Measurements from ENCODE around the gene ADAMTS13.
"Not testable (repeated sequence)": the region's sequence is repeated elsewhere in the genome, so short reads cannot be mapped to it uniquely, and the experiment has no call there.

The ADAMTS13 gene

DNA sequence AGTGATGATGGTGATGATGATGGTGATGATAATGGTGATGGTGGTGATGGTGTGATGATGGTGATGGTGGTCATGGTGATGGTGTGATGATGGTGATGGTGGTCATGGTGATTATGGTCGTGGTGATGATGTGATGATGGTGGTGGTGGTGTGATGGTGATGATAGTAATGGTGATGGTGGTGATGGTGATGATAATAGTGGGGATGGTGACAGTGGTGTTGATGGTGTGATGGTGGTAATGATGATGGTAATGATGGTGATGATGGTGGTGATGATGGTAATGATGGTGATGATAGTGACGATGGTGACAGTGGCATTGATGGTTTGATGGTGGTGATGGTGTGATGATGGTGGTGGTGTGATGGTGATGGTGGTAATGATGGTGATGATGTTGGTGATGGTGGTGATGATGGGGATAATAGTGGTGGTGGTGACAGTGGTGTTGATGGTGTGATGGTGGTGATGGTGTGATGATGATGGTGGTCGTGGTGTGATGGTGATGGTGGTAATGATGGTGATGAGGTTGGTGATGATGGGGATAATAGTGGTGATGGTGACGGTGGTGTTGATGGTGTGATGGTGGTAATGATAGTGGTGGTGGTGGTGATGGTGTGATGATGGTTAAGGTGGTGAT is 39.5 kb upstream of the ADAMTS13 start:
- Histone ChIP-seq H3K4me3 (ENCODE audit: low read length) (no peak overlapping the region), H3K9me3 (ENCODE audit: control insufficient read depth, low read length) (no peaks in the 10 kb centered on the region), H3K27me3 (replicated peaks; ENCODE audit: control insufficient read depth, insufficient read depth, low read length) (no peaks in the 10 kb centered on the region), H3K4me1 (ENCODE audit: control insufficient read depth, insufficient read depth, low read length) (peaks cover 14% of the 10 kb centered on the region), H3K9ac (ENCODE audit: low read length) (no peak overlapping the region), H3K36me3 (ENCODE audit: control insufficient read depth, insufficient read depth, low read length, severe bottlenecking) (no peaks in the 10 kb centered on the region)
- no peak for DNase-seq (ENCODE audit: low read depth)

GRCh38 chr9:133383438-133383837 is 38.7 kb upstream of the ADAMTS13 start:
- Histone ChIP-seq H3K9me3 (ENCODE audit: control insufficient read depth, low read length) (no peaks in the 10 kb centered on the region), H3K4me3 (ENCODE audit: low read length) (no peak overlapping the region), H3K4me1 (ENCODE audit: control insufficient read depth, insufficient read depth, low read length) (peaks cover 6% of the 10 kb centered on the region), H3K9ac (ENCODE audit: low read length) (no peak overlapping the region), H3K36me3 (ENCODE audit: control insufficient read depth, insufficient read depth, low read length, severe bottlenecking) (no peaks in the 10 kb centered on the region), H3K27me3 (replicated peaks; ENCODE audit: control insufficient read depth, insufficient read depth, low read length) (no peaks in the 10 kb centered on the region)
- no peak for DNase-seq (ENCODE audit: low read depth)

DNA sequence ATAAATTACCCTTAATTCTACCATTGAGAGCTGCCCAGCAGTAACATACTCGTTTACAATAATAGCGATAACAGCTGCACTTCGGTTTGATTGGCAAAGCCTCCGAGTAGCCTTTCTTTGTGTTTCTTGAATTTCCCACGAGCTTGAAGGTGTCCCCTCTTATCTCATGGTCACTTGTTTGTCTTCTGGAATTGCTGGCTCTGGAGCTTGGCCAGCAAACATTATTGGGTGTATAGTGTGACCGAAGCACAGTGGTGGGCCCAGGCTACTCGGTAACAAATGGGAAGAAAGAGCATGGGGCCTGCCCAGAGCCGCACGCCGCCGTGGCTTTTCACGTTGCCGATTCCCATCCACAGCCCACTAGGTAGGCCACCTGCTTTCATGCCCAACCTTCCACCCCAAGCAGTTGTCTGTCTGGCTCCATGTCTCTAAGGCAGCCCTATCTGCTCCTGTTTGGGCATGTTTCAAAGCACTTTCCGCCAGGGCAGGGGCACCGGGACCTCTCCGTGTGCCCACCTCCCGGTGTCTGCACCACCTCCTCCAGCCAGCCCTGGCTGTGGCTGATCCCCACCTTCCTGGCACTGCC is 37.3 kb upstream of the ADAMTS13 start:
- H3K4me1 ChIP-seq (ENCODE audit: control insufficient read depth, insufficient read depth, low read length): no peaks in the 10 kb centered on the region
- no peaks in the 10 kb centered on the region for H3K9me3 ChIP-seq (ENCODE audit: control insufficient read depth, low read length)
- no peak overlapping the region for H3K9ac ChIP-seq (ENCODE audit: low read length)
- H3K4me3 ChIP-seq (ENCODE audit: low read length): no peak overlapping the region
- H3K27me3 ChIP-seq (replicated peaks; ENCODE audit: control insufficient read depth, insufficient read depth, low read length): no peaks in the 10 kb centered on the region
- no peak for DNase-seq (ENCODE audit: low read depth)
- H3K36me3 ChIP-seq (ENCODE audit: control insufficient read depth, insufficient read depth, low read length, severe bottlenecking): no peaks in the 10 kb centered on the region

GRCh38 chr9:133385452-133385851 is 36.7 kb upstream of the ADAMTS13 start:
- DNase-seq (ENCODE audit: low read depth): no peak
- Histone ChIP-seq H3K27me3 (replicated peaks; ENCODE audit: control insufficient read depth, insufficient read depth, low read length) (peaks cover 4% of the 10 kb centered on the region), H3K36me3 (ENCODE audit: control insufficient read depth, insufficient read depth, low read length, severe bottlenecking) (no peaks in the 10 kb centered on the region)

DNA sequence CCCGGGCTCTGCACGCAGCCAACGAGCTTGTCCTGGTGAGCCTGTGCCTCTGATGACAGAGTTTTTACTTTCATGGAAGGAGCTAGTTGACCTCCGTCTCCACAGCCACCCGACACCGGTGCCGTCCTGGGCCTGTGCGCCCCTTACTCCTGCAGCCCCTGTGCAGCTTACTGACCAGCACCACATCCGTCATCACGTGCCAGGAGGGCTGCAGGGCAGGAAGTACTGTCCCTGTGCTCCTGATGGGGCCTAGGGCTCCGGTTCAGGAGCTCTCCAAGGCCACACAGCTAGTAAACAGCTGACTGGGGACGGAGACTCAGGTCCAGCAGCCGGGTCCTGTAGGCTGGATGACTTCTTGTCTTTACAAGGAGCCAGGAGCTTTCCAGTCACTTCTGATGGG is 35.8 kb upstream of the ADAMTS13 start:
- Histone ChIP-seq H3K36me3 (ENCODE audit: control insufficient read depth, insufficient read depth, low read length, severe bottlenecking) (no peaks in the 10 kb centered on the region), H3K27me3 (replicated peaks; ENCODE audit: control insufficient read depth, insufficient read depth, low read length) (peaks cover 6% of the 10 kb centered on the region), H3K9ac (ENCODE audit: low read length) (no peak overlapping the region), H3K9me3 (ENCODE audit: control insufficient read depth, low read length) (no peaks in the 10 kb centered on the region), H3K4me3 (ENCODE audit: low read length) (no peak overlapping the region), H3K4me1 (ENCODE audit: control insufficient read depth, insufficient read depth, low read length) (no peaks in the 10 kb centered on the region)
- no peak for DNase-seq (ENCODE audit: low read depth)

More at GRCh38 chr9:133385452-133385851, 36.7 kb upstream of the ADAMTS13 start:
- no peak overlapping the region for H3K9ac ChIP-seq (ENCODE audit: low read length)
- no peak overlapping the region for H3K4me3 ChIP-seq (ENCODE audit: low read length)
- no peaks in the 10 kb centered on the region for H3K4me1 ChIP-seq (ENCODE audit: control insufficient read depth, insufficient read depth, low read length)
- no peaks in the 10 kb centered on the region for H3K9me3 ChIP-seq (ENCODE audit: control insufficient read depth, low read length)

DNA sequence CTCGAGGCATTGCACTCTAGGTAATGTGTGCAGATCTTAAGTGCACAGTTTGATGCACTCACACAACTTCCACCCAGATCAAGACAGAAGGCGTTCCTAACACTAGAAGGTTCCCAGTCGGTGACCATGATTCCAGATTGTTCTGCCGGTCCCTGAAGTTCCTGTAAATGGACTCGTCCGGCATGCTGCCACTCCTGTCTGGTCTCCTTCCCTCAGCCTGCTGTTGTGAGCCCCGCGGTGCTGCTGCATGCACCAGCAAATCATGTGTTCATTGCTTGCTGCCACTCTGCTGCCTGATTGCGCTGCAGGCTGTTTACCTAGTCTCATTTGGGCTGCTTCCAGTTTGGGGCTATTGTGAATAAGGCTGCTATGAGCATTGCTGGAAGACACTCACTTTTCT is 34.5 kb upstream of the ADAMTS13 start:
- H3K4me3 ChIP-seq (ENCODE audit: low read length): no peak overlapping the region
- H3K27me3 ChIP-seq (replicated peaks; ENCODE audit: control insufficient read depth, insufficient read depth, low read length): peaks cover 6% of the 10 kb centered on the region
- H3K36me3 ChIP-seq (ENCODE audit: control insufficient read depth, insufficient read depth, low read length, severe bottlenecking): no peaks in the 10 kb centered on the region
- no peak for DNase-seq (ENCODE audit: low read depth)
- no peaks in the 10 kb centered on the region for H3K4me1 ChIP-seq (ENCODE audit: control insufficient read depth, insufficient read depth, low read length)
- no peaks in the 10 kb centered on the region for H3K9me3 ChIP-seq (ENCODE audit: control insufficient read depth, low read length)
- H3K9ac ChIP-seq (ENCODE audit: low read length): no peak overlapping the region

- Histone ChIP-seq H3K9ac (ENCODE audit: low read length) (no peak overlapping the region), H3K4me1 (ENCODE audit: control insufficient read depth, insufficient read depth, low read length) (no peaks in the 10 kb centered on the region), H3K4me3 (ENCODE audit: low read length) (no peak overlapping the region), H3K36me3 (ENCODE audit: control insufficient read depth, insufficient read depth, low read length, severe bottlenecking) (no peaks in the 10 kb centered on the region), H3K27me3 (replicated peaks; ENCODE audit: control insufficient read depth, insufficient read depth, low read length) (peaks cover 12% of the 10 kb centered on the region), H3K9me3 (ENCODE audit: control insufficient read depth, low read length) (no peaks in the 10 kb centered on the region)
- DNase-seq (ENCODE audit: low read depth): no peak
Measured at GRCh38 chr9:133389025-133389557, 33.1 kb upstream of the ADAMTS13 start.

DNA sequence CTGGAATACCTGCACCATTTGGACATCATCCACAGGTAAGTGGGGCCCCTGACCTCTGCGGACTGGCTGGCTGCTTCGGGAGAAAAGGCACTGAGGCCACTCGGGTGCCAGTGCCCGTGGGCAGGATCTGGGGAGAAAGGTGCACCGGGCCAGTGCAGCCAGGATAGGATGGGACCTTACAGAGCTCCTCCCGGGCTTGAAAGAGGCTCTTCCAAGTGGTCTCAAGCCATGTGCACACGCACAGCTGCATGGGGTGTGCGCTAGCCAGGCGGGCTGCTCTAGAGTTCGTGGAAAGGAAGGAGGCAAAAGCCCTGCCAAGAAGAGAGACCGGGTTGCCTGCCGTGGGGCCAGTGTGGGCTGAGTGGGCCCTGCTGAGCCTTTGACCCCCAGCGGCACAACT is 32.6 kb upstream of the ADAMTS13 start:
- Histone ChIP-seq H3K9ac (ENCODE audit: low read length) (no peak overlapping the region), H3K4me3 (ENCODE audit: low read length) (no peak overlapping the region), H3K4me1 (ENCODE audit: control insufficient read depth, insufficient read depth, low read length) (no peaks in the 10 kb centered on the region), H3K27me3 (replicated peaks; ENCODE audit: control insufficient read depth, insufficient read depth, low read length) (peaks cover 16% of the 10 kb centered on the region), H3K36me3 (ENCODE audit: control insufficient read depth, insufficient read depth, low read length, severe bottlenecking) (no peaks in the 10 kb centered on the region), H3K9me3 (ENCODE audit: control insufficient read depth, low read length) (no peaks in the 10 kb centered on the region)
- DNase-seq (ENCODE audit: low read depth): no peak

GRCh38 chr9:133390713-133391112 is 31.5 kb upstream of the ADAMTS13 start:
- no peak for DNase-seq (ENCODE audit: low read depth)
- no peaks in the 10 kb centered on the region for H3K9me3 ChIP-seq (ENCODE audit: control insufficient read depth, low read length)
- H3K36me3 ChIP-seq (ENCODE audit: control insufficient read depth, insufficient read depth, low read length, severe bottlenecking): no peaks in the 10 kb centered on the region
- H3K4me3 ChIP-seq (ENCODE audit: low read length): no peak overlapping the region
- H3K27me3 ChIP-seq (replicated peaks; ENCODE audit: control insufficient read depth, insufficient read depth, low read length): peaks cover 28% of the 10 kb centered on the region
- H3K9ac ChIP-seq (ENCODE audit: low read length): no peak overlapping the region
- H3K4me1 ChIP-seq (ENCODE audit: control insufficient read depth, insufficient read depth, low read length): no peaks in the 10 kb centered on the region

DNA sequence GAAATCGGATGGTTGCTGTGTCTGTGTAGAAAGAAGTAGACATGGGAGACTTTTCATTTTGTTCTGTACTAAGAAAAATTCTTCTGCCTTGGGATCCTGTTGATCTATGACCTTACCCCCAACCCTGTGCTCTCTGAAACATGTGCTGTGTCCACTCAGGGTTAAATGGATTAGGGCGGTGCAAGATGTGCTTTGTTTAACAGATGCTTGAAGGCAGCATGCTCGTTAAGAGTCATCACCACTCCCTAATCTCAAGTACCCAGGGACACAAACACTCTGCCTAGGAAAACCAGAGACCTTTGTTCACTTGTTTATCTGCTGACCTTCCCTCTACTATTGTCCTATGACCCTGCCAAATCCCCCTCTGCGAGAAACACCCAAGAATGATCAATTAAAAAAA is 30.7 kb upstream of the ADAMTS13 start:
- not testable (repeated sequence) for H3K9me3 ChIP-seq (ENCODE audit: control insufficient read depth, low read length); H3K36me3 ChIP-seq (ENCODE audit: control insufficient read depth, insufficient read depth, low read length, severe bottlenecking); H3K4me3 ChIP-seq (ENCODE audit: low read length); DNase-seq (ENCODE audit: low read depth); H3K9ac ChIP-seq (ENCODE audit: low read length); H3K4me1 ChIP-seq (ENCODE audit: control insufficient read depth, insufficient read depth, low read length)
- peaks cover 35% of the 10 kb centered on the region for H3K27me3 ChIP-seq (replicated peaks; ENCODE audit: control insufficient read depth, insufficient read depth, low read length)

- not testable (repeated sequence) for H3K9me3 ChIP-seq (ENCODE audit: control insufficient read depth, low read length); DNase-seq (ENCODE audit: low read depth)
Measured at GRCh38 chr9:133392308-133392707, 29.9 kb upstream of the ADAMTS13 start.

More at GRCh38 chr9:133392308-133392707, 29.9 kb upstream of the ADAMTS13 start:
- H3K27me3 ChIP-seq (replicated peaks; ENCODE audit: control insufficient read depth, insufficient read depth, low read length): peaks cover 42% of the 10 kb centered on the region
- H3K4me1 ChIP-seq (ENCODE audit: control insufficient read depth, insufficient read depth, low read length); H3K36me3 ChIP-seq (ENCODE audit: control insufficient read depth, insufficient read depth, low read length, severe bottlenecking); H3K9ac ChIP-seq (ENCODE audit: low read length); H3K4me3 ChIP-seq (ENCODE audit: low read length): not testable (repeated sequence)
